H1 (cell line): ENCODE results near the gene PFKP. TPM values are rescaled to one million over a fixed set of nuclear protein-coding genes. Genes with fewer than 3 reads are reported as not detected.

Source experiments
- CTCF ChIA-PET: fragments of 300-600 bp; sonication (Branson Sonifier 250); formaldehyde crosslinking; loops from one replicate; lab custom pipeline; 2021; ENCODE audit not compliant: partially characterized antibody; lab: Charles Lee
- POLR2A ChIA-PET: fragments of 300-600 bp; sonication (Branson Sonifier 250); formaldehyde crosslinking; loops from one replicate; lab custom pipeline; 2021; ENCODE audit warnings: inconsistent platforms; ENCODE audit not compliant: partially characterized antibody; lab: Charles Lee
- DNase-seq, 2 experiments: peaks; one replicate each; pipeline versions ENCODE4 v3.0.0 to v3.0.0-alpha.2; 2010 to 2022; ENCODE audit warnings: low spot score in 2 of 2, low read depth in 1 of 2, mixed read lengths in 1 of 2
- FAIRE-seq: peaks from 2 replicates; lab custom pipeline; 2011; peaks lifted over from hg19 to GRCh38; lab: Jason Lieb, UNC
- H2AFZ ChIP-seq: 2 replicates; pipeline ENCODE4 v1.8.1; 2012; ENCODE audit warnings: low read length, inconsistent platforms
- H2AK5ac ChIP-seq: 2 replicates; pipeline ENCODE4 v1.6.1; 2013; ENCODE audit warnings: low read depth, low read length
- H2BK120ac ChIP-seq: replicated peaks from 2 replicates; pipeline ENCODE3; 2013; ENCODE audit warnings: low read depth, low read length, inconsistent platforms
- H2BK12ac ChIP-seq: 2 replicates; pipeline ENCODE4 v1.6.1; 2013; ENCODE audit warnings: low read depth, low read length
- H2BK15ac ChIP-seq: 2 replicates; pipeline ENCODE4 v1.6.1; 2013; ENCODE audit warnings: low read length
- H2BK20ac ChIP-seq: 2 replicates; pipeline ENCODE4 v1.6.1; 2013; ENCODE audit warnings: low read length
- H2BK5ac ChIP-seq: 2 replicates; pipeline ENCODE4 v1.6.1; 2013; ENCODE audit warnings: low read depth, low read length
- H3K14ac ChIP-seq: 2 replicates; pipeline ENCODE4 v1.6.1; 2013; ENCODE audit warnings: inconsistent platforms; ENCODE audit not compliant: insufficient read length
- H3K18ac ChIP-seq: 2 replicates; pipeline ENCODE4 v1.6.1; 2013; ENCODE audit warnings: low read length; ENCODE audit errors: extremely low read depth
- H3K23ac ChIP-seq: 2 replicates; pipeline ENCODE4 v1.6.1; 2013; ENCODE audit warnings: inconsistent platforms; ENCODE audit not compliant: insufficient read length
- H3K23me2 ChIP-seq: 2 replicates; pipeline ENCODE4 v1.6.1; 2013; ENCODE audit warnings: low read depth, low read length
- H3K27ac ChIP-seq: 2 replicates; pipeline ENCODE4 v1.6.1; 2011; ENCODE audit warnings: low read depth, low read length, inconsistent platforms
- H3K27me3 ChIP-seq, 4 experiments: replicated peaks in 1 of 4; 1 replicate in 1 of 4; 2 replicates in 3 of 4; pipeline versions ENCODE4 v1.6.1 to v1.8.1; 2011 to 2013; ENCODE audit warnings: low read length in 3 of 4, mild to moderate bottlenecking in 3 of 4, inconsistent platforms in 2 of 4, mixed read lengths in 2 of 4, moderate library complexity in 1 of 4; ENCODE audit not compliant: control insufficient read depth in 3 of 4, insufficient read depth in 3 of 4; ENCODE audit errors: extremely low read depth in 1 of 4
- H3K36me3 ChIP-seq, 4 experiments: 2 replicates each; pipeline versions ENCODE4 v1.6.1 to v1.8.1; 2011 to 2013; ENCODE audit warnings: mild to moderate bottlenecking in 4 of 4, low read length in 3 of 4, moderate library complexity in 2 of 4, control low read depth in 1 of 4, inconsistent platforms in 1 of 4; ENCODE audit not compliant: insufficient read depth in 4 of 4, control insufficient read depth in 2 of 4
- H3K4ac ChIP-seq: replicated peaks from 2 replicates; pipeline ENCODE3; 2013; ENCODE audit warnings: low read length, low read depth, mixed read lengths, inconsistent platforms; ENCODE audit not compliant: insufficient read length
- H3K4me1 ChIP-seq, 4 experiments: replicated peaks in 1 of 4; 1 replicate in 1 of 4; 2 replicates in 3 of 4; pipeline versions ENCODE4 v1.6.1 to v1.8.1; 2011 to 2013; ENCODE audit warnings: low read length in 3 of 4, inconsistent platforms in 2 of 4, mixed read lengths in 1 of 4; ENCODE audit not compliant: insufficient read depth in 4 of 4, control insufficient read depth in 3 of 4
- H3K4me2 ChIP-seq, 2 experiments: 2 replicates each; pipeline versions ENCODE4 v1.6.1 to v1.8.1; 2011 to 2013; ENCODE audit warnings: low read depth in 2 of 2, low read length in 2 of 2, control low read depth in 1 of 2, inconsistent platforms in 1 of 2, mild to moderate bottlenecking in 1 of 2; ENCODE audit not compliant: insufficient read depth in 1 of 2
- H3K4me3 ChIP-seq, 4 experiments: fragments of 200-600, 300-600 bp in 1 of 4; sonication (generic), shearing (Covaris generic), sonication (Bioruptor Twin) in 1 of 4; 2 replicates each; pipeline versions ENCODE4 v1.5.1 to v1.8.1; 2011 to 2016; ENCODE audit warnings: low read length in 4 of 4, low read depth in 3 of 4, control low read depth in 2 of 4, inconsistent platforms in 2 of 4, mild to moderate bottlenecking in 2 of 4, mixed read lengths in 1 of 4, moderate library complexity in 1 of 4; ENCODE audit not compliant: insufficient read depth in 2 of 4; ENCODE audit errors: extremely low read depth in 1 of 4
- H3K56ac ChIP-seq: replicated peaks from 2 replicates; pipeline ENCODE3; 2013; ENCODE audit warnings: low read depth, mild to moderate bottlenecking, mixed read lengths, low read length, inconsistent platforms; ENCODE audit not compliant: insufficient read length
- H3K79me1 ChIP-seq: 2 replicates; pipeline ENCODE4 v1.6.1; 2013; ENCODE audit warnings: low read depth, low read length, control low read depth
- H3K79me2 ChIP-seq, 2 experiments: 2 replicates each; pipeline versions ENCODE4 v1.6.1 to v1.8.1; 2012 to 2013; ENCODE audit warnings: low read length in 2 of 2, mild to moderate bottlenecking in 2 of 2, inconsistent platforms in 1 of 2; ENCODE audit not compliant: insufficient read depth in 2 of 2, control insufficient read depth in 1 of 2
- H3K9ac ChIP-seq, 4 experiments: replicated peaks in 1 of 4; 1 replicate in 1 of 4; 2 replicates in 3 of 4; pipeline versions ENCODE4 v1.6.1 to v1.8.1; 2011 to 2013; ENCODE audit warnings: low read depth in 3 of 4, low read length in 3 of 4, control low read depth in 2 of 4, mild to moderate bottlenecking in 2 of 4, moderate library complexity in 2 of 4, inconsistent platforms in 1 of 4; ENCODE audit errors: extremely low read depth in 1 of 4
- H3K9me3 ChIP-seq, 2 experiments: 2 replicates each; pipeline versions ENCODE4 v1.6.1 to v1.8.1; 2012 to 2013; ENCODE audit warnings: mild to moderate bottlenecking in 2 of 2, moderate library complexity in 2 of 2, control low read depth in 1 of 2, inconsistent platforms in 1 of 2, low read depth in 1 of 2, low read length in 1 of 2, mixed read lengths in 1 of 2; ENCODE audit not compliant: insufficient read depth in 2 of 2
- H4K20me1 ChIP-seq, 2 experiments: replicated peaks in 1 of 2; 2 replicates each; pipeline versions ENCODE3 to v1.8.1; 2011 to 2013; ENCODE audit warnings: inconsistent platforms in 2 of 2, low read length in 2 of 2, mild to moderate bottlenecking in 1 of 2; ENCODE audit not compliant: insufficient read depth in 2 of 2, control insufficient read depth in 1 of 2
- H4K5ac ChIP-seq: 2 replicates; pipeline ENCODE4 v1.6.1; 2013; ENCODE audit warnings: low read length, low read depth, mixed read lengths, inconsistent platforms; ENCODE audit not compliant: insufficient read length
- H4K8ac ChIP-seq: 2 replicates; pipeline ENCODE4 v1.8.0; 2013; ENCODE audit warnings: mild to moderate bottlenecking, moderate library complexity, low read length, inconsistent platforms; ENCODE audit not compliant: insufficient read depth; ENCODE audit errors: extremely low read depth
- H4K91ac ChIP-seq: replicated peaks from 2 replicates; pipeline ENCODE3; 2013; ENCODE audit warnings: low read length, mixed read lengths, inconsistent platforms; ENCODE audit not compliant: insufficient read length
- CHD2 ChIP-seq: IDR thresholded peaks from 2 replicates; pipeline ENCODE4 v1.6.1; 2012; ENCODE audit warnings: low read length, improper control_type of control experiment
- TEAD4 ChIP-seq: IDR thresholded peaks from 2 replicates; pipeline ENCODE4 v1.6.1; 2012; ENCODE audit warnings: low read depth, low read length, inconsistent platforms, mixed read lengths
- WGBS, 2 experiments: shearing (Covaris generic) in 1 of 2; methylation state at CpG; one replicate each; pipeline versions ENCODE4 v1.1.6 to v1.1.7; 2013 to 2015; ENCODE audit warnings: low lambda C conversion rate in 2 of 2, mixed read lengths in 2 of 2, inconsistent platforms in 1 of 2, low coverage in 1 of 2, missing lambda C conversion rate in 1 of 2; ENCODE audit not compliant: insufficient replicate concordance in 2 of 2, insufficient coverage in 1 of 2, insufficient read length in 1 of 2; ENCODE audit errors: extremely low coverage in 1 of 2, missing lambda C conversion rate in 1 of 2; 5-methylcytosine and 5-hydroxymethylcytosine counted together
- polyA plus RNA-seq, 7 experiments: library from polyadenylated mRNA; depleted of rRNA in 3 of 7; stranded (reverse) in 5 of 7; unstranded in 2 of 7; fragments of >200 nt in 5 of 7; fragments of 200-250 nt in 2 of 7; gene quantifications; 1 replicate in 5 of 7; 2 replicates in 1 of 7; 4 replicates in 1 of 7; pipeline versions ENCODE4 v1.2.1 to v1.2.3, GENCODE V29; 2011 to 2013; ENCODE audit warnings: missing spikeins in 2 of 7, mixed read lengths in 2 of 7
- total RNA-seq: library from RNA; stranded (reverse); fragmentation: NEBNext Ultra II Directional; extraction: Animal tissue kit (Norgen Biotek cat#: 25700); gene quantifications from 2 replicates; pipeline ENCODE4 v1.2.1, GENCODE V29; 2021

The PFKP gene
- total and polyA plus RNA-seq, 2 of the 8 experiments (the other 6 are each of a cell fraction or from before 2014, with no cell fraction given), result 51.2 to 128 TPM

DNA sequence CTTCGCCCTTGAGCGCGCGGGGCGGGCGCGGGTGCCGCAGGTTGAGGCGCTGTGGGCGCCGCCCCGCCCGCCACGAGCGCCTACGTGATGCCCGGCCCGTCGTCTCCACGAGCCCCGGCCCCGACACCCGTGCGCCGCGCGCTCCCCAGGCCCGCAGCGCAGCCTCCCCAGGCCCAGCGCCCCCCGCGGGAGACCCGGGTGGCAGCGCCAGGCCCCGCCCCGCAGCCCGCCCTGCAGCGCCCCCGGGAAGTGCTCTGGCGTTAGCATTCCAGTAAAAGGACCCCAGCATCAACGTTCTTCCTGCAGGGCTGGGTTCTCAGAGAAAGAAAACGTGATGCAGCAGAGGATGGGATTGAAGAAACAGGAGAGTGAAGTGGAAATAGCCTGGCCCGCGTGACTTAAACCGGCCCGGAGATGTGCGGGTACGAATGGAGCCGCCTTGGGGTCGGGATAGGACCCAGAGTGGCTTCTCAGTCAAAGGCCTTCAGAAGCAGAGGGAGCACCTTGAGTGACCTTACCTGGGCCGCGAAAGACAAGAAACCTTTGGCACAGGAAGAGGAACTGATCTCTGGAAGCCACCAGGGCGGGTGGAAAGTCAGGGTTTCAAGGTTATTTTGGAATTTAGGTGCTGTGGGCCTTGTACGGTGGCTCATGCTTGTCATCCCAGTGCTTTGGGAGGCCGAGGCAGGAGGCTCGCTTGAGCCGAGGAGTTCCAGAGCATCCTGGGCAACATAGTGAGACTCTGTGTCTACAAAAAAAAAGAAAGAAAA lies 1.8 kb downstream of the PFKP start:
- H4K20me1 ChIP-seq, result peaks cover 7 to 28% of the 10 kb centered on the region in 2 experiments
- H3K23me2 ChIP-seq, result peaks cover 16% of the 10 kb centered on the region; the same call in 1 of the 2 replicates
- peaks cover 15% of the 10 kb centered on the region for H3K79me1 ChIP-seq
- DNase-seq (no peak), FAIRE-seq (no peak)
- H2BK20ac ChIP-seq, result no peak overlapping the region
- H3K27ac ChIP-seq, result no peak overlapping the region; the same call in 1 of the 2 replicates
- no peak overlapping the region for H2BK120ac ChIP-seq
- H2AFZ ChIP-seq, result no peak overlapping the region
- no peak overlapping the region for H4K5ac ChIP-seq
- no peak overlapping the region for H3K23ac ChIP-seq
- H3K4me2 ChIP-seq, result peak overlapping the region; percentile 88 to 94
- CTCF ChIA-PET, result interaction anchor here (1.0 to 1.6 kb wide), 5 partner anchors 10 to 51 kb away, joined by 4 to 6 read pairs (median 4); no protein-coding TSS in a partner anchor
- H3K36me3 ChIP-seq, result peaks cover 0 to 19% (median 2%) of the 10 kb centered on the region in 4 experiments; a peak in 4 of 8 replicates
- no peaks in the 10 kb centered on the region for H3K9me3 ChIP-seq
- H3K4ac ChIP-seq, result no peak overlapping the region
- H2AK5ac ChIP-seq, result no peak overlapping the region
- H3K4me1 ChIP-seq, result peaks cover 4 to 16% (median 6%) of the 10 kb centered on the region in 4 experiments; a peak in 6 of 7 replicates
- peak overlapping the region; percentile 67 to 100 (median 88) for H3K4me3 ChIP-seq
- TF ChIP-seq CHD2 (no peak), TEAD4 (peak; percentile 32; the same call in 1 of the 2 replicates)
- H3K9ac ChIP-seq, result peak overlapping the region in 2 of 4 experiments; percentile 58 to 71; a peak in 5 of 7 replicates
- H2BK15ac ChIP-seq, result no peak overlapping the region; the same call in 1 of the 2 replicates
- POLR2A ChIA-PET, result interaction anchor here (1.0 to 3.0 kb wide), 5 partner anchors 8 to 43 kb away, joined by 3 to 18 read pairs (median 8); no protein-coding TSS in a partner anchor
- H3K14ac ChIP-seq, result no peak overlapping the region
- H4K8ac ChIP-seq, result peak overlapping the region; percentile 70; the same call in 1 of the 2 replicates
- peak overlapping the region; percentile 78 for H4K91ac ChIP-seq
- no peak overlapping the region for H2BK5ac ChIP-seq
- peak overlapping the region; percentile 26 for H3K56ac ChIP-seq
- 31% methylated on average over 32 of the region's 57 CpGs; no CpG with 5 or more reads in 1 of the 2 experiments for WGBS, 2 experiments
- peaks cover 33 to 54% of the 10 kb centered on the region in 2 experiments for H3K79me2 ChIP-seq
- H3K18ac ChIP-seq, result peak overlapping the region; percentile 48
- H2BK12ac ChIP-seq, result no peak overlapping the region
- peaks cover 0 to 15% (median 12%) of the 10 kb centered on the region in 4 experiments; a peak in 6 of 7 replicates for H3K27me3 ChIP-seq
